GM12864 (cell line): ENCODE data around the gene TMED8.

Experiments used
- DNase-seq: peaks from one replicate; pipeline ENCODE4 v3.0.0-alpha.2; 2011; ENCODE audit warnings: low read depth
- H3K4me3 ChIP-seq: 2 replicates; pipeline ENCODE4 v1.5.1; 2011; ENCODE audit warnings: mild to moderate bottlenecking, low read depth, low read length, control low read depth
- CTCF ChIP-seq: IDR thresholded peaks from 2 replicates; pipeline ENCODE4 v1.5.1; 2011; ENCODE audit warnings: low read depth, mild to moderate bottlenecking, moderate library complexity, low read length, control low read depth, inconsistent platforms; ENCODE audit errors: missing control alignments

The TMED8 gene

GRCh38 chr14:77409131-77409533 lies 32.2 kb upstream of the TMED8 start:
- peak; percentile 58 for TF ChIP-seq CTCF
- H3K4me3 ChIP-seq, result no peak overlapping the region
- peak; percentile 16 for DNase-seq

DNA sequence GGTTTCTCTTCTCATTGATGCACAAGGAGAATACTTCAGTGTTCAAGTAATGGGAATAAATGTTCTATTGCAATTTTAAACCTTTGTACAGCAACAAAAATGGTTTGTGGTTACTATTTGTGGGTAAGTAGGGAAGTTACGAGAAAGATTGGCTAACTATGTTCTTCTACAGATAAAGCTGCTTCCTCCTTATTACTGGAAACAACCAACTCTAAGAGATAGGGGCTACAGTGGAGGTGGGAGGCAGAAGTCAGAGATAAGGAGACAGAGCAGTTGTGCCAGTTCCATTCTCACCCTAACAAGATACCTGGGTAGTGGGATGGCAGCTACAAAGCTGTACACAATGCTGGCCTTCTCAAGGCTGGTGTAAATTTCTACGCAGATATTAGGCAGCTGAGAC lies 30.3 kb upstream of the TMED8 start:
- H3K4me3 ChIP-seq, result no peak overlapping the region
- DNase-seq, result no peak
- TF ChIP-seq CTCF, result no peak

- H3K4me3 ChIP-seq, result no peak overlapping the region
These were observed 29.8 kb upstream of the TMED8 start for GRCh38 chr14:77406718-77407117.

DNA sequence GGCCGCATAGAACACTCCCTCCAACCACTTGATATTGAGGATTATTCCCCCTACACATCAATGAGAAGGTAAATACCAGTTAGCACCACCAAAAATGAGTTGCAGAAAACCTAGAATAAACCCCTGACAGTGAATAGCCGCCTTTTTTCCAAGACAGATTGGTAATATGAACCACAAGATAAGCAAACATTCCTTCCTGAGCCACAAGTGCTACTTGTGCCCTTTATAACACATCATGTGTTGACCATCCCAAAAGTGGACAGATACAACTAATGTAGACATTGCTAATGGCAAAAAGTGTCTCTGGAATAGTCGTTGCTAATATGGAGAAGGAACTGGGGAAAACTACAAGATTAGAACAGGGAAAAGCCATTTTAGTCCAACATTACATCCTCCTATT lies 29.2 kb upstream of the TMED8 start:
- no peak overlapping the region for H3K4me3 ChIP-seq
- no peak for DNase-seq
- TF ChIP-seq CTCF, result no peak

More at GRCh38 chr14:77406718-77407117, 29.8 kb upstream of the TMED8 start:
- TF ChIP-seq CTCF, result no peak
- no peak for DNase-seq

GRCh38 chr14:77403768-77404167 lies 26.9 kb upstream of the TMED8 start:
- no peak for DNase-seq
- no peak for TF ChIP-seq CTCF
- H3K4me3 ChIP-seq, result no peak overlapping the region

DNA sequence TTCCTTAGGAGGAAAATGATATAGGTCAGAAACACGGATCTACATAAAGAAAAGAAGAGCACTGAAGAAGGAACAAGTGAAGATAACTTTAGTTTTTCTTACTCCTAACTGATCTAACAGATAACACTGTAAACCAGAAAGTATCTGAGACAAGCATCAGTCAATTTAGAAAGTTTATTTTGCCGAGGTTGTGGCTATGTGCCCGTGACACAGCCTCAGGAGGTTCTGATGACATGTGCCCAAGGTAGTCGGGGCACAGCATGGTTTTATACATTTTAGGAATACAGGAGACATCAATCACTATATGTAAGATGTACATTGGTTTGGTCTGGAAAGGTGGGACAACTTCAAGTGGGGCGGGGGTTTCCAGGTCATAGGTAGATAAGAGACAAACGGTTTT lies 23.3 kb upstream of the TMED8 start:
- TF ChIP-seq CTCF, result no peak
- no peak overlapping the region for H3K4me3 ChIP-seq
- DNase-seq, result no peak

DNA sequence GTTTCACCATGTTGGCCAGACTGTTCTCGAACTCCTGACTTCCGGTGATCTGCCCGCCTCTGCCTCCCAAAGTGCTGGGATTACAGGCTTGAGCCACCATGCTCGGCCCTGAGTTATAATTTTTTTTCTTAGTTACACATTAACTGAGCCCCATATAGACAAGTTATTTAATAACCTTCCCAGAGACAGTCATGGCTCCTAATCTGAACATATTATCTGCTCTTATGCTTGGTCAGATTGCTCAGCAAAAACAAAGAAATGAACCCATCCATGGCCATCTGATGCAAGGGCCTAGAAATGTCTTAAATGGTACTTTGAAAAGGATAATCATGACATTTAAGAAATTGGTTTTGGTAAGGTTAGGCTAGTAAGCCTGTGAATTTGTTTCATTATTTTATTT lies 13.3 kb upstream of the TMED8 start:
- H3K4me3 ChIP-seq, result no peak overlapping the region
- no peak for TF ChIP-seq CTCF
- DNase-seq, result no peak
